Thymus (tissue), 11 donors: Measurements from ENCODE around the gene SLC17A9. TPM values are rescaled to one million over a fixed set of nuclear protein-coding genes. Genes with fewer than 3 reads are reported as not detected.
A peak's percentile ranks its signal among the peaks of the same experiment; 100 is the strongest.

Experiments
- DNase-seq, 9 donors: peaks; one replicate each; pipeline ENCODE4 v3.0.0-alpha.2; 2013; ENCODE audit warnings: low spot score in 9 of 9, low read depth in 6 of 9, missing footprints in 1 of 9
- H3K27ac ChIP-seq, 2 donors: one replicate each; pipeline ENCODE4 v1.5.1; 2013; ENCODE audit warnings: control low read depth in 1 of 2, low read depth in 1 of 2, low read length in 1 of 2, mild to moderate bottlenecking in 1 of 2, moderate library complexity in 1 of 2
- H3K27me3 ChIP-seq, 2 donors: one replicate each; pipeline ENCODE4 v1.5.1; 2013; ENCODE audit warnings: low read length in 1 of 2; ENCODE audit not compliant: control insufficient read depth in 2 of 2, insufficient read depth in 1 of 2
- H3K36me3 ChIP-seq, 2 donors: one replicate each; pipeline ENCODE4 v1.5.1; 2013; ENCODE audit warnings: low read length in 1 of 2, mild to moderate bottlenecking in 1 of 2, moderate library complexity in 1 of 2; ENCODE audit not compliant: control insufficient read depth in 2 of 2, insufficient read depth in 2 of 2
- H3K4me1 ChIP-seq, 2 donors: one replicate each; pipeline ENCODE4 v1.5.1; 2013; ENCODE audit warnings: low read length in 2 of 2; ENCODE audit not compliant: control insufficient read depth in 2 of 2, insufficient read depth in 2 of 2
- H3K4me3 ChIP-seq, 2 donors: one replicate each; pipeline ENCODE4 v1.5.1; 2013; ENCODE audit warnings: low read length in 2 of 2, control low read depth in 1 of 2, mild to moderate bottlenecking in 1 of 2
- H3K9me3 ChIP-seq, 2 donors: one replicate each; pipeline ENCODE4 v1.5.1; 2013; ENCODE audit warnings: low read length in 1 of 2, mild to moderate bottlenecking in 1 of 2; ENCODE audit not compliant: control insufficient read depth in 2 of 2, insufficient read depth in 1 of 2
- WGBS: extraction: QIAGEN DNeasy Blood & Tissue Kit; methylation state at CpG from one replicate; pipeline ENCODE4 v1.1.7; 2013; 5-methylcytosine and 5-hydroxymethylcytosine counted together
- polyA plus RNA-seq: library from polyadenylated mRNA; stranded (reverse); fragments of 200-250 nt; gene quantifications from one replicate; pipeline ENCODE4 v1.2.3, GENCODE V29; 2013
- total RNA-seq: library from RNA; stranded (reverse); fragments of 120-200 nt; gene quantifications from one replicate; pipeline ENCODE4 v1.2.4, GENCODE V29; 2013
- donor health status: healthy.

SLC17A9 gene
- total and polyA plus RNA-seq, 2 donors: 1.2 to 10.0 TPM

DNA sequence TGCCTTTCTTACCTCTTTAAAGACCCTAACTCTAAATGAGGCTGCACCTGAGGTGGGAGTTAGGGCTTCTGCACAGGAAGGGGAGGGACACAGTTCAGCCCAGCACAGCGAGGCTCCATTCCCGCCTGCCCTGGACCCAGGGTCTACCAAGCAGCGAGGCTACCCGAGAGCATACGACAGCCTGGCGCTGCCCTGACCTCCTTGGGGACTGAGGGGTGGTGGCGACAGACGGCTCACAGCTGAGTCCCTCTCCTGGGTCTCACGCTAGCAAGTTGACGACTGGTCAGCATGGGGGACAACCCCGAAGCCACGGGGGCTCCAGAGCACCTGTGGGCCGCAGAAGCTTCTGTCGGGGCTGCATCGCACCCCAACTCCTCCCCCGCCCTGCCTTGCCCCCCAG, 24.4 kb downstream of the SLC17A9 start:
- peaks cover 0 to 50% of the 10 kb centered on the region in 2 donors for H3K9me3 ChIP-seq
- H3K27ac ChIP-seq: no peak overlapping the region
- no peak overlapping the region for H3K4me3 ChIP-seq
- peaks cover 64 to 94% of the 10 kb centered on the region in 2 donors for H3K4me1 ChIP-seq
- peaks cover 13 to 84% of the 10 kb centered on the region in 2 donors for H3K27me3 ChIP-seq
- H3K36me3 ChIP-seq: no peaks in the 10 kb centered on the region
- 93% methylated on average over 16 of the region's 16 CpGs for WGBS
- DNase-seq: no peak

DNA sequence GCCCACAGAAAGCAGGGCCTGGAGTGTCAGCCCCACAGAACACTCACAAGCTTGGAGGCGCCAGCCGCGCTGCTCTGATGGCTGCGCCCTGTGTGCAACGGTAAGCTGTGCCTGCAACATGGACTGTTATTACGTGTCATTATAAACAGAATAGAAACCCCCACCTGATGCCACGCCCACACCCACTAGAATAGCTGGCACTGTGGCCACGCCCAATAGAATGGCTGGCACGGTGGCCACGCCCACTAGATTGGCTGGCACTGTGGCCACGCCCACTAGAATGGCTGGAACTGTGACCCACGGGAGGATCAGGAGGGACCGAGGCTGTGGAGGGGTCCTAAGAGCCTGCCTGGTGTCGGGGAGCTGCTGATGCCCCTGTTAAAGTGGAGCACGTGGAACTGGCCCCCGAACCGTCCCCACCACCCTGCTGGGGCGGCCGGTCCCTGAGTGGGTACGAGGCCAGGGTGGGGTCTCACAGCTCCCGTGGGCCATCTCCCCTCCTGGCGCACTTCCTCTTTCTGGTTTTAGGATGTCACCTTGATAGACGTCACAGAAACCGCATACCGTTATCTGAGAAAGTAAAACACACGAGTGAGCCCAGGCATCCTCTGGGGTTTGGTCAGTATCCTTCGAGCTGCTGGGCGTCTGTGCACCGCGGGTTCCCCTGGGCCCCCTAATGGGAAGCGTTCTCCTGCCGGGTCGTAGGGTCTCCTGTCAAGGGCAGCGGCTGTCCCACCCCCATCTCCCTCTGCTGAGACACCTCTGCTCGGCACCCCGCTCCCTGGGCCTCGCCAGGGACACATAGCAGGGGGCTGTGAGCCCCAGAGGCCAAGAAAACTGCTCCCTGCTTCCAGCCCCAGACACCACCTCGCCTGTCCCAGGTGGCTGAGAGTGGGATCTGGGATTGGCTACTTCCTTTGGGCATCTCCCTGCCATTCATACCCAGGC, 25.4 kb downstream of the SLC17A9 start:
- peak overlapping the region in 1 of 2 donors; percentile 5 for H3K4me3 ChIP-seq
- H3K4me1 ChIP-seq: peaks cover 69 to 99% of the 10 kb centered on the region in 2 donors
- peak overlapping the region; percentile 53 to 56 for H3K27ac ChIP-seq
- no peaks in the 10 kb centered on the region for H3K36me3 ChIP-seq
- peaks cover 0 to 50% of the 10 kb centered on the region in 2 donors for H3K9me3 ChIP-seq
- peaks cover 11 to 76% of the 10 kb centered on the region in 2 donors for H3K27me3 ChIP-seq
- WGBS: 16% methylated on average over 38 of the region's 38 CpGs
- DNase-seq: peak in 2 of 9 donors; percentile 48 to 77

DNA sequence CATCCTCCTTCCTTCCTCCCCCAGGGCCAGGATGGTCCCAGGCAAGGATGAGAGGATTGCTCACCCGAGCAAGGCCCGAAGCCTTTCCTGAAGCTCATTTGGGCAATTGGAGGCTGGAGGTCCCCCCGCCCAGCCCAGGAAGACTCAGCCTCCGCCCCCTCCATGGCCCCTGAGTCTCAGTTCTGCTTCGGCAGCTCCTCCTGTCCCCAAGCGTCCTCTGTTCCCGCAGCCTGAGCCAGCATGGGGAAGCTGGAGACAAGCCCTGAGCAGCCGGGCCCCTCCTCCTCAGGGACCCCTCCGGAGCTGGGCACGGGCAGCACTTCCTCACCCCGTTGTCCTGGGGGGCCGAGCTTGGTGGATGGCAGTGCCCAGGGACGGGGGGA, 26.0 kb downstream of the SLC17A9 start:
- no peak overlapping the region for H3K4me3 ChIP-seq
- peaks cover 5 to 69% of the 10 kb centered on the region in 2 donors for H3K27me3 ChIP-seq
- no peaks in the 10 kb centered on the region for H3K36me3 ChIP-seq
- DNase-seq: peak in 1 of 9 donors; percentile 45
- H3K9me3 ChIP-seq: peaks cover 0 to 46% of the 10 kb centered on the region in 2 donors
- H3K27ac ChIP-seq: peak overlapping the region; percentile 21 to 56
- H3K4me1 ChIP-seq: peaks cover 69 to 95% of the 10 kb centered on the region in 2 donors
- 28% methylated on average over 13 of the region's 13 CpGs for WGBS

DNA sequence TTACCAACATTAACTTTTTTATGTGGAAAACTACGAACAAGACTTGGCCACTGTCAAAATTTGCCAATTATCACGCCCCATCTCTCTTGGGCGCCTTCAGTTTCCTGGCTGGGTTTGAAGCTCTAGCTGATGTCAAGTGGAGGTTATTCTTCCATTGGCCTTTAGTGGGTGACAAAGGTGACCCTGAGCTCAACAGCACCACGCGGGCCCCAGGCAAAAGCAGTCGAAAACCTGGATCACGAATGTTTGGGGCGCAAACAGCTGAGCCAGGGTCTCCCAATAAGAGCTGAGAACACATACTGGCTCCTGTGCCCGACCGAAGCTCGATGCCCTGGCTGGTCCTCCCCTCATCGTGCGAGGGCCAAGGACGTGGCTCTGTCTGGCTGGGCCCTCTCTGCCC, 26.8 kb downstream of the SLC17A9 start:
- 79% methylated on average over 14 of the region's 14 CpGs for WGBS
- no peak for DNase-seq
- H3K36me3 ChIP-seq: no peaks in the 10 kb centered on the region
- H3K4me3 ChIP-seq: no peak overlapping the region
- peaks cover 2 to 63% of the 10 kb centered on the region in 2 donors for H3K27me3 ChIP-seq
- H3K27ac ChIP-seq: no peak overlapping the region
- H3K4me1 ChIP-seq: peaks cover 69 to 93% of the 10 kb centered on the region in 2 donors
- peaks cover 0 to 42% of the 10 kb centered on the region in 2 donors for H3K9me3 ChIP-seq

DNA sequence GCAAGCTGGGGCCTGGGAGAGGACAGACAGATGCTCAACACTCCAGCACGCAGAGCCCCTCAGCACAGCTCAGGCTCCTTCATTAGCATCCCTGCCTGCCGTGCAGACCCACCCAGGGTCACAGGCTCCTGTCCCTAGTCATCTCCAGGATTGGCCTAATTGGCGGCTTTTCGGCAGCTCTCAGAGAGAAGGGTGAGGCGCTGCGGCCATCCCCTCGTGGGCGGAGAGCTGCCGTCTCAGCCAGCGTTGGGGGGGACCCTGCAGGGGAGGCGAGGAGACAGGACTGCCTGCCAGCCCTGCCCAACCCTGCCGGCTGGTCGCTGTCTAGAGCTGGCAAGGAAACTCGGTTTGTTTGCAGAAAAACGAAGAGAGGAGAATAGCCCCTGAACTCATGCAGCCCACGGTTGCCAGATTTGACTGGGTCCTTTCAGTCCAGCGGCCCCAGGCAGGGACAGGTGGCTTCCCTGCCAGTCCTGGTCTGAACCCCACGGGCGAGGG, 27.4 kb downstream of the SLC17A9 start:
- peaks cover 70 to 93% of the 10 kb centered on the region in 2 donors for H3K4me1 ChIP-seq
- peaks cover 2 to 57% of the 10 kb centered on the region in 2 donors for H3K27me3 ChIP-seq
- 11% methylated on average over 19 of the region's 19 CpGs for WGBS
- no peak for DNase-seq
- no peak overlapping the region for H3K4me3 ChIP-seq
- peak overlapping the region in 1 of 2 donors; percentile 56 for H3K27ac ChIP-seq
- H3K9me3 ChIP-seq: peaks cover 0 to 40% of the 10 kb centered on the region in 2 donors
- H3K36me3 ChIP-seq: no peaks in the 10 kb centered on the region

DNA sequence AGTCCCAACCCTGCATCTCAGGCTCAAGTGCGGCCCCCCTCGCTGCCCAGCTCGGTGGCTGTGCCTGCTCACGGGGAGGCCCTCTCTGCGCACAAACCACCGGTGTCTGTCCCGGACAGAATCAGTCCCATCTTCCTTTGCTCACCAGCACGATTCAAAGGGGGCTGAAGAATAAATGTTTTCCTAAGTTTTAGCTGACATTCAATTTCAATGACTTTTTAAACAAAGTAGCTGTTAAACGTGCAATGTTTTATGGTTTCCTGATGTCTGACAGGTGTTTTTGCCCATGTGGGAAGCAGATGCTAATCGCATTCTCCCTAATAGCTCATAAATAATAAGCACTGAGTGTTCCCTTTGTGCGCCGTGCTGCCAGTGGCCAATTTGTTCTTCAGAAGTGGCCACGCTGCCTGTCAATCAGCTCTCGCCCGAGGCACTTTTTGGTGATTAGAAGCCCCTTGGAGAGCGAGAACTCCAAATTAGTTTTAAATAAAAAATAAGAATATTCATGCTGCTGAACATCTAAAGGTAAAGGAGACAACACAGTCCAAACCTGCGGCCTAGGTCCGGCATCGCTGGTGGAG, 28.0 kb downstream of the SLC17A9 start:
- no peaks in the 10 kb centered on the region for H3K36me3 ChIP-seq

DNA sequence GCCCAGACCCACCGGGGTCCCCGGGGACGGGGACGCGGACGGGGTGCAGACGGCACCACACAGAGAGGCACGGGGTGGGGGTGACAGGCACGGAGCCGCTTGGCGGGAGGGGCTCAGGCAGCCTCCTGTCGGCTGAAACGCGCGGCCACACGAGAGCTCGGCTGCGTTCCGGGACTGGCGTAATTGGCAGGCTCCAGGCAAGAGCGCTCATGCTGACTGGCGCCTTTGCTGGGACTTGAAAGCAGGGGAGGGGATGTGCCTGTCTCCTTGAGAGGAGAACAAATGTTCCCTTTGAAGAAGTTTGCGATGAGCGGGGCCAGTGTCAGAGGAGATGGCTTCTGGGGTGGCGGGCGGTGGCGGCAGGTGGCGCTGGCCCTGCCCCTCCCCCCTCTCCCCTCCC, 28.5 kb downstream of the SLC17A9 start:
- Histone ChIP-seq H3K27ac (peak overlapping the region in 1 of 2 donors; percentile 6), H3K36me3 (no peaks in the 10 kb centered on the region), H3K4me3 (peak overlapping the region in 1 of 2 donors; percentile 34), H3K9me3 (peaks cover 0 to 30% of the 10 kb centered on the region in 2 donors), H3K27me3 (peaks cover 2 to 52% of the 10 kb centered on the region in 2 donors), H3K4me1 (peaks cover 68 to 93% of the 10 kb centered on the region in 2 donors)
- DNase-seq: peak in 7 of 9 donors; percentile 50 to 92 (median 75)
- WGBS: 2% methylated on average over 27 of the region's 28 CpGs

More for the DNA sequence above, 28.0 kb downstream of the SLC17A9 start:
- Histone ChIP-seq H3K4me3 (peak overlapping the region in 1 of 2 donors; percentile 34), H3K27me3 (peaks cover 2 to 52% of the 10 kb centered on the region in 2 donors), H3K9me3 (peaks cover 0 to 35% of the 10 kb centered on the region in 2 donors), H3K27ac (peak overlapping the region in 1 of 2 donors; percentile 56), H3K4me1 (peaks cover 69 to 93% of the 10 kb centered on the region in 2 donors)
- WGBS: 10% methylated on average over 19 of the region's 19 CpGs
- DNase-seq: no peak

DNA sequence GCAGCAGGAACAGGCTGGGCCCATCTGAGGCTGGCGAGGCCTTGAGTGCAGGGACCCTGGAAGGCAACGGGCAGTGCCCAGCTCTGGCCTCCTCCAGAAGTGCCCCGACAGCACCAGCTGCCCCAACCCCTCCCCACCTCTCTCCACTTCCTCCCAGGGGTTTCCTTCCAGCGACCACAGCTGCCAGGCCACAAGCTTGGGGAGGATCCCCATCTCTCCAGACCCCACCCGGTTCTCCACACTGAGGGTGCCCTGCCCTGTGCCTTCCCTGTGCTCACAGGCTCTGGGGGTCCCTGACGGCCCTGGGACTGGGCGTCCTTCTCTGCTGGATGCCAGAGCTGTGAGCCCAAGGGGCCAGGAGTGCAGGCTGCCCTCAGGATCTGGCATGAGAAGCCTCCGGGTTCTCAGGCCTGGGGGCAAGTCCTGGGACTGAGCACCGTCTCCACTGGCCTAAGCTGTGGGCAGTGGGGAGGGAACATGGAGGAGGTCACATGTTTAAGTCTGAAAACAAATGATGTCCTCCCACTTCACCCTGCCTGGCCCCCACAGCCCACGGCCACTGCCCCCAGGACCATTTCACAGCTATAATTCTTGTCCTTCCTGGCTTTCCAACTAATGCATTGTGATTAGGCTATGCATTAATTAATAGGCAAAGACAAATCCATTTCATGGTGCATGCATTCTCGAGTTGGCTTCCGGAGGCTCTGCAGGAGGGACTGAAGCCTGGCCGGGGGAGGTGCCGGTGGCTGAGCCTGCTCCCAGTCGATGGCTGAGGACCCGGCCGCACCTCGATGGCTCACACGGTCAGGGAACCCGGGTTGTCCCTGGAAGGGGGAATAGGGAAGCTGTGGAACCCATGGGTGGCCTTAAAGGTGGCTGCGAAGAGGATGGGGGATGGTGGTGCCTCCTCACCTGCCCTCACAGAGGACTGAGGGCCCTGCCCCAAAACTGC, 29.9 kb downstream of the SLC17A9 start:
- no peak overlapping the region for H3K27ac ChIP-seq
- peaks cover 2 to 54% of the 10 kb centered on the region in 2 donors for H3K27me3 ChIP-seq
- no peaks in the 10 kb centered on the region for H3K36me3 ChIP-seq
- no peak overlapping the region for H3K4me3 ChIP-seq
- no peak for DNase-seq
- H3K4me1 ChIP-seq: peaks cover 68 to 82% of the 10 kb centered on the region in 2 donors
- peaks cover 0 to 15% of the 10 kb centered on the region in 2 donors for H3K9me3 ChIP-seq
- whole genome bisulfite sequencing: 56% methylated on average over 21 of the region's 21 CpGs
